Measurements from ENCODE around the gene CD226.

CD226 gene

GRCh38 chr18:69845593-69846506, 101.8 kb downstream of the CD226 start (continued):
- TF ChIP-seq ZNF518A (tag by site-specific recombination; conservative IDR thresholded peaks at IDR 0.05; ENCODE audit: low read depth) (no peak), ZSCAN5A (tag by site-specific recombination; IDR thresholded peaks at IDR 0.05) (no peak), REST (tag by site-specific recombination; IDR thresholded peaks at IDR 0.05) (no peak), ZNF416 (tag by site-specific recombination; IDR thresholded peaks at IDR 0.05) (no peak), OSR2 (tag by site-specific recombination; IDR thresholded peaks at IDR 0.05) (no peak), ZSCAN4 (tag by site-specific recombination; IDR thresholded peaks at IDR 0.05) (no peak), ZNF76 (tag by site-specific recombination; IDR thresholded peaks at IDR 0.05; ENCODE audit: borderline replicate concordance, low read depth) (no peak), ZBTB44 (tag by site-specific recombination; IDR thresholded peaks at IDR 0.05) (peak; percentile 86), ZNF548 (tag by site-specific recombination; IDR thresholded peaks at IDR 0.05) (no peak), IKZF3 (tag by site-specific recombination; IDR thresholded peaks at IDR 0.05) (peak; percentile 45; the same call in 1 of the 2 replicates), SCRT1 (tag by site-specific recombination; IDR thresholded peaks at IDR 0.05; ENCODE audit: borderline replicate concordance) (peak; percentile 78), BCL11A (tag by site-specific recombination; IDR thresholded peaks at IDR 0.05; ENCODE audit: low read depth) (0 out of 2 replicates have a peak, but pooled peaks have one; percentile 41), GLIS1 (tag by site-specific recombination; IDR thresholded peaks at IDR 0.05) (peak; percentile 51), ZSCAN16 (tag by site-specific recombination; IDR thresholded peaks at IDR 0.05) (no peak), MZF1 (tag by site-specific recombination; IDR thresholded peaks at IDR 0.05; ENCODE audit: borderline replicate concordance) (0 out of 2 replicates have a peak, but pooled peaks have one; percentile 27), ZNF24 (tag by site-specific recombination; IDR thresholded peaks at IDR 0.05) (no peak), CTCF (tag by site-specific recombination; IDR thresholded peaks at IDR 0.05) (peak; percentile 37; the same call in 1 of the 2 replicates), ZNF621 (tag by site-specific recombination; IDR thresholded peaks at IDR 0.05) (no peak), ELK4 (IDR thresholded peaks at IDR 0.05; ENCODE audit: borderline replicate concordance, low read depth, low read length) (no peak)

Measured in HEK293 (cell line).